DND-41 (cell line): ENCODE measurements around the gene MRPL14.

ENCODE experiments used
- ATAC-seq: fragments of 200-7000 bp; cut with Tn5 transposase; 3 replicates; pipeline ENCODE4 v1.9.1; 2021; ENCODE audit warnings: low read depth; ENCODE audit not compliant: insufficient read depth
- DNase-seq: peaks from one replicate; pipeline ENCODE4 v3.0.0-alpha.2; 2020
- H2AFZ ChIP-seq: 2 replicates; pipeline ENCODE4 v1.6.0; 2012; ENCODE audit warnings: low read depth, low read length
- H3K27ac ChIP-seq: 2 replicates; pipeline ENCODE4 v1.5.1; 2012; ENCODE audit warnings: low read length, inconsistent platforms
- H3K27me3 ChIP-seq: fragments of 200-600 bp; sonication (generic); 2 replicates; pipeline ENCODE4 v1.6.0; 2012; ENCODE audit warnings: low read length, mild to moderate bottlenecking, inconsistent platforms; ENCODE audit not compliant: insufficient read depth, poor library complexity
- H3K36me3 ChIP-seq: 2 replicates; pipeline ENCODE4 v1.5.1; 2012; ENCODE audit warnings: low read length, inconsistent platforms; ENCODE audit not compliant: insufficient read depth
- H3K4me1 ChIP-seq: 2 replicates; pipeline ENCODE4 v1.5.1; 2012; ENCODE audit warnings: mild to moderate bottlenecking, low read length; ENCODE audit not compliant: insufficient read depth
- H3K4me2 ChIP-seq: 2 replicates; pipeline ENCODE4 v1.6.0; 2012; ENCODE audit warnings: mild to moderate bottlenecking, moderate library complexity, low read length, inconsistent platforms; ENCODE audit not compliant: insufficient read depth
- H3K4me3 ChIP-seq, 2 experiments: fragments of 200-600 bp in 1 of 2; shearing (Covaris generic) in 1 of 2; 2 replicates each; pipeline ENCODE4 v1.5.1; 2012 to 2016; ENCODE audit warnings: inconsistent platforms in 2 of 2, low read length in 2 of 2, mild to moderate bottlenecking in 2 of 2, low read depth in 1 of 2, moderate library complexity in 1 of 2
- H3K79me2 ChIP-seq: 2 replicates; pipeline ENCODE4 v1.6.0; 2012; ENCODE audit warnings: low read length, inconsistent platforms; ENCODE audit not compliant: insufficient read depth
- H3K9ac ChIP-seq: 2 replicates; pipeline ENCODE4 v1.6.0; 2012; ENCODE audit warnings: low read depth, mild to moderate bottlenecking, inconsistent platforms, low read length, moderate library complexity
- H3K9me3 ChIP-seq: 2 replicates; pipeline ENCODE4 v1.5.1; 2012; ENCODE audit warnings: low read length, moderate library complexity, mild to moderate bottlenecking, inconsistent platforms; ENCODE audit not compliant: insufficient read depth, severe bottlenecking
- H4K20me1 ChIP-seq: 2 replicates; pipeline ENCODE4 v1.6.0; 2012; ENCODE audit warnings: low read length; ENCODE audit not compliant: insufficient read depth
- EZH2 ChIP-seq: IDR thresholded peaks from 3 replicates; pipeline ENCODE4 v1.6.1; 2012; ENCODE audit warnings: borderline replicate concordance, low read depth, mild to moderate bottlenecking, moderate library complexity, low read length, inconsistent platforms; ENCODE audit not compliant: severe bottlenecking
- TF ChIP-seq, protein P1 (sequence below): IDR thresholded peaks from 2 replicates; pipeline ENCODE4 v1.5.1; 2012; ENCODE audit warnings: borderline replicate concordance, low read length, moderate library complexity, mild to moderate bottlenecking; ENCODE audit not compliant: poor library complexity, severe bottlenecking; ENCODE audit errors: extremely low read depth

Gene MRPL14

DNA sequence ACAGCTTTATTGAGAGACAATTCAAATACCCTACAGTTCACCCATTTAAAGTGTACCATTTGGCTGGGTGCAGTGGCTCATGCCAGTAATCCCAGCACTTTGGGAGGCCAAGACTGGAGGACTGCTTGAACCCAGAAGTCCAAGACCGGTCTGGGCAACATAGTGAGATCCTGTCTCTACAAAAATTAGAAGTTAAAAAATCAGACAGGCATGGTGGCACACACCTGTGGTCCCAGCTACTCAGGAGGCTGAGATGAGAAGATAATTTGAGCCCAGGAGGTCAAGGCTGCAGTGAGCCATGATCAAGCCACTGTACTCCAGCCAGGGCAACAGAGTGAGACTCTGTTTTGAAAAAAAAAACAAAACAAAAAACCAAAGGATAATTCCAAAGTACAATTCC, 40.3 kb upstream of the MRPL14 start:
- Histone ChIP-seq H3K4me2 (no peak overlapping the region), H3K36me3 (no peaks in the 10 kb centered on the region), H3K9ac (no peak overlapping the region), H3K9me3 (no peaks in the 10 kb centered on the region), H3K27me3 (peaks cover 15% of the 10 kb centered on the region), H3K79me2 (no peaks in the 10 kb centered on the region), H3K4me3 (no peak overlapping the region), H4K20me1 (no peaks in the 10 kb centered on the region), H2AFZ (no peak overlapping the region), H3K27ac (no peak overlapping the region), H3K4me1 (no peaks in the 10 kb centered on the region)
- no peak for DNase-seq
- TF ChIP-seq, protein P1, sequence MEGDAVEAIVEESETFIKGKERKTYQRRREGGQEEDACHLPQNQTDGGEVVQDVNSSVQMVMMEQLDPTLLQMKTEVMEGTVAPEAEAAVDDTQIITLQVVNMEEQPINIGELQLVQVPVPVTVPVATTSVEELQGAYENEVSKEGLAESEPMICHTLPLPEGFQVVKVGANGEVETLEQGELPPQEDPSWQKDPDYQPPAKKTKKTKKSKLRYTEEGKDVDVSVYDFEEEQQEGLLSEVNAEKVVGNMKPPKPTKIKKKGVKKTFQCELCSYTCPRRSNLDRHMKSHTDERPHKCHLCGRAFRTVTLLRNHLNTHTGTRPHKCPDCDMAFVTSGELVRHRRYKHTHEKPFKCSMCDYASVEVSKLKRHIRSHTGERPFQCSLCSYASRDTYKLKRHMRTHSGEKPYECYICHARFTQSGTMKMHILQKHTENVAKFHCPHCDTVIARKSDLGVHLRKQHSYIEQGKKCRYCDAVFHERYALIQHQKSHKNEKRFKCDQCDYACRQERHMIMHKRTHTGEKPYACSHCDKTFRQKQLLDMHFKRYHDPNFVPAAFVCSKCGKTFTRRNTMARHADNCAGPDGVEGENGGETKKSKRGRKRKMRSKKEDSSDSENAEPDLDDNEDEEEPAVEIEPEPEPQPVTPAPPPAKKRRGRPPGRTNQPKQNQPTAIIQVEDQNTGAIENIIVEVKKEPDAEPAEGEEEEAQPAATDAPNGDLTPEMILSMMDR: no peak
- no peak for TF ChIP-seq EZH2
- ATAC-seq: no peak

DNA sequence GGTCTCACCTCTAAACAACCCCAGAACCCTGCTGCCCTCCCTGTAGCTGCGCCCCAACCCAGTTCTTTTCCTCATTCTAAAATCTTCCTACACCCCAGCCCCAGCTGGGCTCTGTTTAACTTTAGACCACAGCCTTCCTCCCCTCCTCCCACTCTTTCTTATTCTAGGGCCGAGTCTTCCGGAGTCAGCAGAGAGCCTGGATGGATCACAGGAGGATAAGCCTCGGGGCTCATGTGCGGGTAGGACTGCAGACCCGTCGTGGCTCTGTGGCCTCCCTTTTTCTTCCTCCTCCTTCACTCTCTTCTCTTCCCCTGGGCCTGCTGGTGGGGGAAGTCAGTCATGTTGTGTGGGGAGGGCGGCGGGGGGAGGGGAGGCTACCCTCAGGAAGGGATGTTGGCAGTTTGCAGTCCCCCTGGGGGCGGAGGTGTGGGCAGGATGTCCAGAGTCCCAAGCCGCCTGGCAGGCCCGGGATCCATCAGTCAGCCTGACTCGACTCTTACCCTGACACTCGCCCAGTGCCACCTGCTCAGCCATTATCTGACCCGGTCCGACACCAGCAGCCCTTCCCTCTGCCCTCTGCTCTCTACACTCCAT, 39.4 kb upstream of the MRPL14 start:
- Histone ChIP-seq H3K4me1 (0 out of 2 replicates have a peak, but pooled peaks cover 5% of the 10 kb centered on the region), H4K20me1 (no peaks in the 10 kb centered on the region), H3K27me3 (peaks cover 15% of the 10 kb centered on the region), H3K4me2 (no peak overlapping the region), H3K9me3 (no peaks in the 10 kb centered on the region), H3K9ac (no peak overlapping the region), H3K79me2 (no peaks in the 10 kb centered on the region), H2AFZ (no peak overlapping the region), H3K4me3 (no peak overlapping the region), H3K27ac (no peak overlapping the region), H3K36me3 (no peaks in the 10 kb centered on the region)
- TF ChIP-seq, protein P1: no peak
- TF ChIP-seq EZH2: no peak
- ATAC-seq: peak; percentile 69
- peak; percentile 14 for DNase-seq

DNA sequence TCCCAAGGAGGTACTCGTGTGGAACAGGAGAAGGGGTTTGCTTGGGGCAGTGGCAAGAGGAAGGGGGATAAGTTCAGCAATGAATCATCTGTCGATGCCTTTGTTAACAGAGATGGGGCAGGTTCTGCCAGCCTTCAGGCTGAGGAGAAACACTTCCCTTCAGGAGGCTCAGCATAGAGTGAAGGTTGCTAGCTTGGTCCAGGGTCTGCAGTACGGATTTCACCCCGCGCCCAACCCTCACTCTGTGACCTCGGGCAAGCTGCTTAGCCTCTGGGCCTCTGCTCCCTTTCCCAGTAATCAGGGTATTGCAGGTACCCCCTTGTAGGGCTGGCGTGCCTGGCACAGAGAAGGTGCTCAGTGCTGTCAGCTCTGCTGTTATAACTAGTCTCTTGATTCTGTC, 38.9 kb upstream of the MRPL14 start:
- TF ChIP-seq EZH2: no peak
- TF ChIP-seq, protein P1: no peak
- no peak overlapping the region for H3K9ac ChIP-seq
- H3K4me2 ChIP-seq: no peak overlapping the region

More for the DNA sequence above, 38.9 kb upstream of the MRPL14 start:
- no peaks in the 10 kb centered on the region for H3K9me3 ChIP-seq
- H3K79me2 ChIP-seq: no peaks in the 10 kb centered on the region
- H3K4me1 ChIP-seq: peaks cover 5% of the 10 kb centered on the region; the same call in 1 of the 2 replicates
- no peak overlapping the region for H3K4me3 ChIP-seq
- ATAC-seq: peak; percentile 8; the same call in 1 of the 3 replicates
- H3K27me3 ChIP-seq: peaks cover 15% of the 10 kb centered on the region
- H3K36me3 ChIP-seq: no peaks in the 10 kb centered on the region
- H4K20me1 ChIP-seq: no peaks in the 10 kb centered on the region
- no peak overlapping the region for H3K27ac ChIP-seq
- DNase-seq: no peak
- H2AFZ ChIP-seq: no peak overlapping the region
